GM12892 (cell line): ENCODE data around the gene CAVIN3.

Experiments
- POLR2A ChIP-seq: IDR thresholded peaks from 2 replicates; pipeline ENCODE4 v1.6.1; 2011; ENCODE audit warnings: low read depth, low read length, control low read depth
- POLR2AphosphoS5 ChIP-seq: IDR thresholded peaks from 2 replicates; pipeline ENCODE4 v1.6.1; 2011; ENCODE audit warnings: low read depth, low read length, control low read depth
- TAF1 ChIP-seq: IDR thresholded peaks from 2 replicates; pipeline ENCODE4 v1.6.1; 2011; ENCODE audit warnings: low read depth, mild to moderate bottlenecking, control low read depth, low read length, borderline replicate concordance

DNA sequence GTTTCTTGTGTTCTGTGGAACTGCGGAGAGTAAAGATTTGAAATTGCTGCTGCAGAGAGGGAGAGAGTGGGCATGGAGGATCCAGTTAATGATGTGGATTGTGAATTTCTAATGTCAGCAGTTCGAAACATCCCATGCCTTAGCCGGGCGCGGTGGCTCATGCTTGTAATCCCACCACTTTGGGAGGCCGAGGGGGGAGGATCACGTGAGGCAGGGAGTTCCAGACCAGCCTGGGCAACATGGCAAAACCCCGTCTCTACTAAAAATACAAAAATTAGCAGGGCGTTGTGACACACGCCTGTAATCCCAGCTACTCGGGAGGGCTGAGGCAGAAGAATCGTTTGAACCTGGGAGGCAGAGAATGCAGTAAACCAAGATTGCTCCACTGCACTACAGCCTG is 1.1 kb upstream of the CAVIN3 start:
- TF ChIP-seq POLR2AphosphoS5 (no peak), TAF1 (no peak), POLR2A (no peak)
